Esophagus muscularis mucosa (tissue), 4 donors: ENCODE results near the gene LTBP4.

Experiments used
- EP300 ChIP-seq: sonication (generic); formaldehyde crosslinking; IDR thresholded peaks from one replicate; pipeline ENCODE4 v1.6.1; 2017; ENCODE audit warnings: antibody characterized with exemption
- POLR2A ChIP-seq: fragments of 450-650 bp; IDR thresholded peaks from one replicate; pipeline ENCODE4 v1.6.1; 2017; ENCODE audit warnings: antibody characterized with exemption, moderate library complexity, mild to moderate bottlenecking, low read depth
- POLR2AphosphoS5 ChIP-seq, 2 donors: sonication (generic); formaldehyde crosslinking; IDR thresholded peaks; one replicate each; pipeline ENCODE4 v1.6.1; 2017; ENCODE audit warnings: antibody characterized with exemption in 2 of 2
- TF ChIP-seq, protein P1 (sequence below), 3 experiments: fragments of 200-600 bp in 2 of 3; fragments of 450-650 bp in 1 of 3; sonication (generic) in 2 of 3; IDR thresholded peaks; one replicate each; pipeline ENCODE4 v1.5.1; 2017 to 2019; ENCODE audit warnings: antibody characterized with exemption in 3 of 3, mild to moderate bottlenecking in 2 of 3, moderate library complexity in 1 of 3

DNA sequence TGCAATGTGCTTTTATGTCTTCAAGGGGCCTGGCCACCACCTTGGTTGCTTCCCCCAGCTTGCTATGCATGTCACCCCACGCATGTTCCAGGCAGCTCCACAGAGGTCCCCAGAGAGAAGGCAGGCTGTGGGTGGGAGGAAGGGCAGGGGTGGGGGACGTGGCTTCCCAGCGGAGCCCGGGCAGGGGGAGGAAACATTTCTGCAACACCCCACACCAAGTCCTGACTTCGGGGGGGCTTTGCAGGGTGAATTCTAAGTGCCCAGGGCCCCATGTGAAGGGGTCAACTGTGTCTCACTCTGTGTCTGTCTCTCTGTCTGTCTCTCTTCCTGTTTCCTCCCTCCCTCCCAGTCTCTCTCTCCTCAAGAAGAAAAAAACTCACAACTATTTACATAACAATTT is 39.6 kb downstream of the LTBP4 start:
- TF ChIP-seq, protein P1, sequence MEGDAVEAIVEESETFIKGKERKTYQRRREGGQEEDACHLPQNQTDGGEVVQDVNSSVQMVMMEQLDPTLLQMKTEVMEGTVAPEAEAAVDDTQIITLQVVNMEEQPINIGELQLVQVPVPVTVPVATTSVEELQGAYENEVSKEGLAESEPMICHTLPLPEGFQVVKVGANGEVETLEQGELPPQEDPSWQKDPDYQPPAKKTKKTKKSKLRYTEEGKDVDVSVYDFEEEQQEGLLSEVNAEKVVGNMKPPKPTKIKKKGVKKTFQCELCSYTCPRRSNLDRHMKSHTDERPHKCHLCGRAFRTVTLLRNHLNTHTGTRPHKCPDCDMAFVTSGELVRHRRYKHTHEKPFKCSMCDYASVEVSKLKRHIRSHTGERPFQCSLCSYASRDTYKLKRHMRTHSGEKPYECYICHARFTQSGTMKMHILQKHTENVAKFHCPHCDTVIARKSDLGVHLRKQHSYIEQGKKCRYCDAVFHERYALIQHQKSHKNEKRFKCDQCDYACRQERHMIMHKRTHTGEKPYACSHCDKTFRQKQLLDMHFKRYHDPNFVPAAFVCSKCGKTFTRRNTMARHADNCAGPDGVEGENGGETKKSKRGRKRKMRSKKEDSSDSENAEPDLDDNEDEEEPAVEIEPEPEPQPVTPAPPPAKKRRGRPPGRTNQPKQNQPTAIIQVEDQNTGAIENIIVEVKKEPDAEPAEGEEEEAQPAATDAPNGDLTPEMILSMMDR (IDR thresholded peaks at IDR 0.05) = no peak
- TF ChIP-seq POLR2A (no peak), POLR2AphosphoS5 (IDR thresholded peaks at IDR 0.05) (no peak), EP300 (no peak)
